GM12878 (cell line): ENCODE data around the gene TP73. TPM values are rescaled to one million over a fixed set of nuclear protein-coding genes. Genes with fewer than 3 reads are reported as not detected.

Experiments
- ATAC-seq: fragments of 200-7000 bp; cut with Tn5 transposase; 3 replicates; pipeline ENCODE4 v1.9.1; 2020; ENCODE audit warnings: mild to moderate bottlenecking, moderate library complexity
- BruUV-seq: library from RNA; stranded (reverse); fragments of 400-500 nt; replicated peaks from 2 replicates; lab custom pipeline; 2021; lab: Mats Ljungman, UMichigan
- CTCF ChIA-PET: fragments of 300-600 bp; sonication (Branson Sonifier 250); formaldehyde crosslinking; extraction: SDS; loops from one replicate; lab custom pipeline; 2021; ENCODE audit warnings: inconsistent platforms; lab: Yijun Ruan, JAX
- POLR2A ChIA-PET: fragments of 350-600 bp; formaldehyde crosslinking; extraction: SDS; loops from one replicate; lab custom pipeline; 2021; ENCODE audit warnings: inconsistent platforms; lab: Charles Lee
- RAD21 ChIA-PET: fragments of 300-600 bp; sonication (Branson Sonifier 250); formaldehyde crosslinking; loops from one replicate; lab custom pipeline; 2023; ENCODE audit warnings: antibody characterized with exemption; ENCODE audit not compliant: unreplicated experiment; lab: Charles Lee
- SMC1A ChIA-PET: fragments of 300-600 bp; sonication (Branson Sonifier 250); formaldehyde crosslinking; loops from one replicate; lab custom pipeline; 2023; ENCODE audit not compliant: unreplicated experiment, uncharacterized antibody; lab: Charles Lee
- DNase-seq: peaks from one replicate; pipeline ENCODE4 v3.0.0-alpha.2; 2011; ENCODE audit warnings: low read depth, low spot score
- FAIRE-seq: peaks from 3 replicates; lab custom pipeline; 2011; peaks lifted over from hg19 to GRCh38; lab: Jason Lieb, UNC
- H2AFZ ChIP-seq: 2 replicates; pipeline ENCODE4 v1.6.0; 2011; ENCODE audit warnings: low read depth, low read length, control low read depth; ENCODE audit not compliant: control insufficient read depth
- H3K27ac ChIP-seq: 2 replicates; pipeline ENCODE4 v1.5.1; 2011; ENCODE audit warnings: control low read depth; ENCODE audit not compliant: control insufficient read depth, insufficient read depth
- H3K27me3 ChIP-seq, 2 experiments: replicated peaks in 1 of 2; 2 replicates each; pipeline versions ENCODE4 v1.6.0 to v1.6.1; 2011; ENCODE audit warnings: low read length in 1 of 2; ENCODE audit not compliant: control insufficient read depth in 2 of 2, insufficient read depth in 2 of 2
- H3K36me3 ChIP-seq, 2 experiments: 2 replicates each; pipeline ENCODE4 v1.5.1; 2011; ENCODE audit warnings: low read length in 1 of 2; ENCODE audit not compliant: control insufficient read depth in 2 of 2, insufficient read depth in 2 of 2
- H3K4me1 ChIP-seq: 2 replicates; pipeline ENCODE4 v1.6.1; 2011; ENCODE audit warnings: mild to moderate bottlenecking, low read length, moderate library complexity, mixed read lengths; ENCODE audit not compliant: control insufficient read depth, insufficient read depth
- H3K4me2 ChIP-seq: 2 replicates; pipeline ENCODE4 v1.6.0; 2011; ENCODE audit warnings: control low read depth; ENCODE audit not compliant: control insufficient read depth, insufficient read depth
- H3K4me3 ChIP-seq: fragments of 200-600 bp; sonication (generic); 2 replicates; pipeline ENCODE4 v1.5.1; 2016
- H3K79me2 ChIP-seq: 2 replicates; pipeline ENCODE4 v1.6.0; 2011; ENCODE audit warnings: low read length; ENCODE audit not compliant: control insufficient read depth, insufficient read depth
- H3K9ac ChIP-seq: 2 replicates; pipeline ENCODE4 v1.8.0; 2011; ENCODE audit warnings: low read length, control low read depth, mixed read lengths; ENCODE audit not compliant: control insufficient read depth, insufficient read depth
- H3K9me3 ChIP-seq: replicated peaks from 3 replicates; pipeline ENCODE4 v1.5.1; 2011; ENCODE audit warnings: mild to moderate bottlenecking, low read length; ENCODE audit not compliant: control insufficient read depth, insufficient read depth
- H4K20me1 ChIP-seq: 2 replicates; pipeline ENCODE4 v1.6.0; 2011; ENCODE audit not compliant: control insufficient read depth, insufficient read depth
- BCLAF1 ChIP-seq: fragments of 450-650 bp; IDR thresholded peaks from 2 replicates; pipeline ENCODE4 v1.6.1; 2017; ENCODE audit warnings: antibody characterized with exemption, mild to moderate bottlenecking, moderate library complexity
- MYC ChIP-seq: IDR thresholded peaks from 2 replicates; pipeline ENCODE4 v1.6.1; 2011; ENCODE audit warnings: mild to moderate bottlenecking, low read length, moderate library complexity, inconsistent platforms; ENCODE audit not compliant: insufficient read depth, insufficient replicate concordance, insufficient read length, severe bottlenecking
- PAX5 ChIP-seq: IDR thresholded peaks from 2 replicates; pipeline ENCODE4 v1.6.1; 2011; ENCODE audit warnings: low read depth, low read length, borderline replicate concordance
- POLR2A ChIP-seq: IDR thresholded peaks from 2 replicates; pipeline ENCODE4 v1.6.1; 2011; ENCODE audit warnings: low read depth, mild to moderate bottlenecking, low read length
- SP1 ChIP-seq: IDR thresholded peaks from one replicate; pipeline ENCODE4 v1.6.1; 2011; ENCODE audit warnings: low read depth, low read length
- ZNF592 ChIP-seq: fragments of 450-650 bp; IDR thresholded peaks from 2 replicates; pipeline ENCODE4 v1.6.1; 2017; ENCODE audit warnings: mild to moderate bottlenecking, moderate library complexity
- WGBS: methylation state at CpG from one replicate; pipeline ENCODE4 v1.1.6; 2016; ENCODE audit warnings: low lambda C conversion rate; ENCODE audit not compliant: insufficient replicate concordance, insufficient coverage; ENCODE audit errors: missing lambda C conversion rate; 5-methylcytosine and 5-hydroxymethylcytosine counted together
- in situ Hi-C: fragments of 300-500 bp; cut with MboI; formaldehyde crosslinking; loops from 9 replicates; pipeline ENCODE4 v1.14.3; 2018; ENCODE audit warnings: mixed read lengths
- intact Hi-C: fragments of 100-400 bp; cut with micrococcal nuclease; formaldehyde crosslinking; loops from one replicate; pipeline ENCODE4 v1.14.2; 2022; ENCODE audit not compliant: unreplicated experiment
- polyA plus RNA-seq, 11 experiments: library from polyadenylated mRNA; depleted of rRNA in 4 of 11; unstranded in 6 of 11; stranded (reverse) in 5 of 11; fragments of >200 nt; fragmentation: Nextera tagmentation in 4 of 11; fragmentation: Illumina TruSeq in 1 of 11; extraction: Ambion mirVana in 4 of 11; extraction: Trizol in 1 of 11; gene quantifications; 1 replicate in 1 of 11; 2 replicates in 10 of 11; pipeline versions ENCODE4 v1.2.1 to v1.2.3, GENCODE V29; 2011 to 2016; ENCODE audit warnings: inconsistent platforms in 2 of 11, missing spikeins in 2 of 11, low read depth in 1 of 11
- total RNA-seq, 4 experiments: library from RNA; depleted of rRNA in 3 of 4; stranded (reverse); fragments of >200 nt in 3 of 4; fragmentation: Illumina TruSeq in 1 of 4; extraction: Trizol in 1 of 4; gene quantifications; 2 replicates each; pipeline versions ENCODE4 v1.2.1 to v1.2.3, GENCODE V29; 2013 to 2021

The TP73 gene
- total and polyA plus RNA-seq, 10 of the 15 experiments (the other 5 are each of a cell fraction or from before 2014, with no cell fraction given), result 0.08 to 54.2 (median 14.9) TPM

- H2AFZ ChIP-seq, result no peak overlapping the region
- ChIA-PET POLR2A (no interaction called here), RAD21 (interaction anchor here (0.6 to 0.7 kb wide), 2 partner anchors 257 to 298 kb away, joined by 3 read pairs; no protein-coding TSS in a partner anchor), SMC1A (no interaction called here), CTCF (interaction anchor here (1.6 kb wide), 1 partner anchor 13 kb away, joined by 3 read pairs; no protein-coding TSS in a partner anchor)
- H3K27ac ChIP-seq, result no peak overlapping the region
- intact Hi-C loops (no loop called here), in situ Hi-C loops (no loop called here)
- H3K27me3 ChIP-seq, result no peaks in the 10 kb centered on the region
- TF ChIP-seq BCLAF1 (no peak), POLR2A (peak; percentile 68), MYC (no peak), PAX5 (no peak), SP1 (no peak), ZNF592 (no peak)
- ATAC-seq, result no peak
- H3K4me3 ChIP-seq, result no peak overlapping the region
- no peak overlapping the region for H3K9ac ChIP-seq
- peaks cover 11% of the 10 kb centered on the region for H3K4me1 ChIP-seq
- peaks cover 9 to 15% of the 10 kb centered on the region in 2 experiments; a peak in 3 of 4 replicates for H3K36me3 ChIP-seq
- H3K9me3 ChIP-seq, result no peaks in the 10 kb centered on the region
- H3K79me2 ChIP-seq, result no peaks in the 10 kb centered on the region
- no TSS peak for BruUV-seq
- no peak for DNase-seq
- FAIRE-seq, result no peak
- WGBS, result 87% methylated on average over 12 of the region's 14 CpGs
- no peaks in the 10 kb centered on the region for H4K20me1 ChIP-seq
- no peak overlapping the region for H3K4me2 ChIP-seq
Observed at GRCh38 chr1:3778590-3779264, 126.4 kb downstream of the TP73 start.
